ENCODE measurements around the gene PLEKHO1.
"Not testable (repeated sequence)": the region's sequence is repeated elsewhere in the genome, so short reads cannot be mapped to it uniquely, and the experiment has no call there.

PLEKHO1 gene

GRCh38 chr1:150176593-150176992 is 26.9 kb downstream of the PLEKHO1 start:
- no peak for DNase-seq

- no peak for DNase-seq
These were observed 28.8 kb downstream of the PLEKHO1 start for GRCh38 chr1:150178548-150178947.

GRCh38 chr1:150179867-150180266 is 30.2 kb downstream of the PLEKHO1 start:
- DNase-seq = no peak

GRCh38 chr1:150180474-150180873 is 30.8 kb downstream of the PLEKHO1 start:
- DNase-seq = no peak

GRCh38 chr1:150182247-150182646 is 32.5 kb downstream of the PLEKHO1 start:
- no peak for DNase-seq

GRCh38 chr1:150183061-150183460 is 33.3 kb downstream of the PLEKHO1 start:
- DNase-seq = no peak

GRCh38 chr1:150185481-150185880 is 35.8 kb downstream of the PLEKHO1 start:
- DNase-seq = no peak

GRCh38 chr1:150186438-150186788 is 36.7 kb downstream of the PLEKHO1 start:
- not testable (repeated sequence) for DNase-seq

- no peak for DNase-seq
These were observed 37.3 kb downstream of the PLEKHO1 start for GRCh38 chr1:150186789-150187559.

- DNase-seq = no peak
These were observed 37.8 kb downstream of the PLEKHO1 start for GRCh38 chr1:150187560-150187931.

- no peak for DNase-seq
These were observed 42.3 kb downstream of the PLEKHO1 start for GRCh38 chr1:150192012-150192411.

- DNase-seq = no peak
These were observed 44.8 kb downstream of the PLEKHO1 start for GRCh38 chr1:150194381-150195031.

GRCh38 chr1:150196417-150196816 is 46.7 kb downstream of the PLEKHO1 start:
- DNase-seq = no peak

- no peak for DNase-seq
These were observed 57.7 kb downstream of the PLEKHO1 start for GRCh38 chr1:150207281-150207971.

GRCh38 chr1:150208460-150208859 is 58.7 kb downstream of the PLEKHO1 start:
- not testable (repeated sequence) for DNase-seq

All from NCI-H524 treated with DMSO at 0.1 percent for 48 hours (cell line).